ENCODE results near the gene UBE2J2. TPM values are rescaled to one million over a fixed set of nuclear protein-coding genes. Genes with fewer than 3 reads are reported as not detected.

Gene UBE2J2
- total RNA-seq, result 10 to 100 TPM; 69.9 to 72.7 TPM
- 66.7 TPM for polyA plus RNA-seq (2013, experiment 1 of 2)
- 61.0 TPM for polyA plus RNA-seq (2013, experiment 2 of 2)
- long read RNA-seq, experiment 1, transcript UBE2J2-204 (6 exons, 1,057 nt), result minor isoform, 5 of 29 reads
- long read RNA-seq, experiment 1, transcript UBE2J2-202 (7 exons, 1,733 nt), result major isoform, 9 of 29 reads
- long read RNA-seq, experiment 1, partial matches to known transcripts, result 10 of 29 reads
- long read RNA-seq, experiment 1, other reads (novel, unspliced or antisense), result 4 of 29 reads
- long read RNA-seq, experiment 2, transcript UBE2J2-204 (6 exons, 1,057 nt), result minor isoform, 14 of 100 reads
- long read RNA-seq, experiment 2, transcript UBE2J2-202 (7 exons, 1,733 nt), result major isoform, 66 of 100 reads
- long read RNA-seq, experiment 2, partial matches to known transcripts, result 5 of 100 reads
- long read RNA-seq, experiment 2, other reads (novel, unspliced or antisense), result 7 of 100 reads
- long read RNA-seq, experiment 3, transcript UBE2J2-202 (7 exons, 1,733 nt), result major isoform, 40 of 59 reads
- long read RNA-seq, experiment 3, partial matches to known transcripts, result 0 of 59 reads
- long read RNA-seq, experiment 3, other reads (novel, unspliced or antisense), result 11 of 59 reads
- long read RNA-seq, experiment 4, partial matches to known transcripts, result 4 of 4 reads
- long read RNA-seq, experiment 4, other reads (novel, unspliced or antisense), result 0 of 4 reads

GRCh38 chr1:1273512-1274298 lies at the start of gene UBE2J2:
TSS of gene UBE2J2 (minus strand) at chr1:1273854. CDS start at chr1:1267992, 5,862 bp downstream.
- Mint-ChIP-seq H3K27me3 (ENCODE audit: insufficient read depth) (peaks cover 3% of the 10 kb centered on the region), H3K36me3 (ENCODE audit: low read depth) (peaks cover 26% of the 10 kb centered on the region), H3K27ac (peak within 1 kb of the TSS; percentile 87), H3K4me3 (peak within 1 kb of the TSS; percentile 86), H3K9me3 (no peaks in the 10 kb centered on the region), H3K4me1 (peaks cover 19% of the 10 kb centered on the region)
- H3K9me3 ChIP-seq (ENCODE audit: control insufficient read depth, low read length), result no peaks in the 10 kb centered on the region
- H3K36me3 ChIP-seq (ENCODE audit: control insufficient read depth, insufficient read depth, low read length), result peaks cover 12% of the 10 kb centered on the region
- H3K9ac ChIP-seq (ENCODE audit: extremely low read depth, low read length, poor library complexity, severe bottlenecking), result peak within 1 kb of the TSS; percentile 92
- no peaks in the 10 kb centered on the region for H3K27me3 ChIP-seq (ENCODE audit: control insufficient read depth, insufficient read depth, low read length, poor library complexity, severe bottlenecking)
- H3K4me3 ChIP-seq (ENCODE audit: low read length), result peak within 1 kb of the TSS; percentile 88
- H3K27ac ChIP-seq (ENCODE audit: low read depth, low read length), result no peak within 1 kb of the TSS
- TF ChIP-seq CTCF (conservative IDR thresholded peaks at IDR 0.05), result peak; percentile 30
- H3K4me1 ChIP-seq (ENCODE audit: control insufficient read depth, insufficient read depth, low read length), result peaks cover 5% of the 10 kb centered on the region
- 0 to 1% methylated on average over 36 to 102 of the region's 105 CpGs for WGBS, 2 experiments (ENCODE audit: insufficient coverage in 1 of 2, insufficient read length in 1 of 2)
- peak; percentile 97 for DNase-seq

- peak overlapping the region; percentile 59 for H3K4me3 Mint-ChIP-seq
- no peaks in the 10 kb centered on the region for H3K27me3 Mint-ChIP-seq (ENCODE audit: insufficient read depth)
- H3K4me1 ChIP-seq (ENCODE audit: control insufficient read depth, insufficient read depth, low read length), result no peaks in the 10 kb centered on the region
- H3K4me1 Mint-ChIP-seq, result peaks cover 5% of the 10 kb centered on the region
- peaks cover 17% of the 10 kb centered on the region for H3K36me3 Mint-ChIP-seq (ENCODE audit: low read depth)
- no peak for DNase-seq
- no peaks in the 10 kb centered on the region for H3K9me3 ChIP-seq (ENCODE audit: control insufficient read depth, low read length)
- no peak overlapping the region for H3K27ac ChIP-seq (ENCODE audit: low read depth, low read length)
- H3K4me3 ChIP-seq (ENCODE audit: low read length), result no peak overlapping the region
- no peak overlapping the region for H3K9ac ChIP-seq (ENCODE audit: extremely low read depth, low read length, poor library complexity, severe bottlenecking)
- H3K36me3 ChIP-seq (ENCODE audit: control insufficient read depth, insufficient read depth, low read length), result peaks cover 16% of the 10 kb centered on the region
- no peak for TF ChIP-seq CTCF (conservative IDR thresholded peaks at IDR 0.05)
- no peak overlapping the region for H3K27ac Mint-ChIP-seq
- H3K9me3 Mint-ChIP-seq, result no peaks in the 10 kb centered on the region
- no peaks in the 10 kb centered on the region for H3K27me3 ChIP-seq (ENCODE audit: control insufficient read depth, insufficient read depth, low read length, poor library complexity, severe bottlenecking)
- WGBS, 2 experiments (ENCODE audit: insufficient coverage in 1 of 2, insufficient read length in 1 of 2), result 95% methylated on average over 8 to 10 of the region's 10 CpGs
These were observed 49.3 kb upstream of the UBE2J2 start for GRCh38 chr1:1322952-1323351.

GRCh38 chr1:1322418-1322817 lies 48.8 kb upstream of the UBE2J2 start:
- 89 to 95% methylated on average over 2 to 6 of the region's 14 CpGs for WGBS, 2 experiments (ENCODE audit: insufficient coverage in 1 of 2, insufficient read length in 1 of 2)

More at GRCh38 chr1:1322418-1322817, 48.8 kb upstream of the UBE2J2 start:
- Mint-ChIP-seq H3K9me3 (no peaks in the 10 kb centered on the region), H3K4me3 (peak overlapping the region; percentile 59), H3K4me1 (peaks cover 5% of the 10 kb centered on the region), H3K27ac (peak overlapping the region; percentile 44), H3K27me3 (ENCODE audit: insufficient read depth) (no peaks in the 10 kb centered on the region), H3K36me3 (ENCODE audit: low read depth) (peaks cover 21% of the 10 kb centered on the region)
- Histone ChIP-seq H3K4me3 (ENCODE audit: low read length) (no peak overlapping the region), H3K27ac (ENCODE audit: low read depth, low read length) (no peak overlapping the region), H3K9me3 (ENCODE audit: control insufficient read depth, low read length) (no peaks in the 10 kb centered on the region), H3K4me1 (ENCODE audit: control insufficient read depth, insufficient read depth, low read length) (no peaks in the 10 kb centered on the region), H3K27me3 (ENCODE audit: control insufficient read depth, insufficient read depth, low read length, poor library complexity, severe bottlenecking) (no peaks in the 10 kb centered on the region), H3K9ac (ENCODE audit: extremely low read depth, low read length, poor library complexity, severe bottlenecking) (no peak overlapping the region), H3K36me3 (ENCODE audit: control insufficient read depth, insufficient read depth, low read length) (peaks cover 20% of the 10 kb centered on the region)
- TF ChIP-seq CTCF (conservative IDR thresholded peaks at IDR 0.05), result no peak
- DNase-seq, result no peak
